Fibroblast of lung (primary cell): ENCODE data around the gene CDYL2.

ENCODE experiments used
- CTCF ChIP-seq, 2 donors: IDR thresholded peaks in 1 of 2; conservative IDR thresholded peaks in 1 of 2; 1 replicate in 1 of 2; 2 replicates in 1 of 2; pipeline ENCODE4 v1.5.1; 2011 to 2012; ENCODE audit warnings: low read length in 2 of 2, control low read depth in 1 of 2, inconsistent platforms in 1 of 2, low read depth in 1 of 2, mild to moderate bottlenecking in 1 of 2
- EZH2 ChIP-seq: IDR thresholded peaks from 2 replicates; pipeline ENCODE4 v1.5.1; 2012; ENCODE audit warnings: low read length, control low read depth, mild to moderate bottlenecking; ENCODE audit errors: missing control alignments

- no peak for TF ChIP-seq EZH2
- no peak for TF ChIP-seq CTCF (conservative IDR thresholded peaks at IDR 0.05 in 1 of 2, IDR thresholded peaks at IDR 0.05 in 1 of 2; ENCODE audit: low read depth in 1 of 2, low read length in 2 of 2)
Observed at GRCh38 chr16:80585764-80586163, 218.6 kb downstream of the CDYL2 start.
